Hepatocyte (in vitro differentiated cells): ENCODE results near the gene FBXW11. TPM values are rescaled to one million over a fixed set of nuclear protein-coding genes. Genes with fewer than 3 reads are reported as not detected.

Experiments used
- DNase-seq: peaks from one replicate; pipeline ENCODE4 v3.0.0-alpha.2; 2016; ENCODE audit warnings: low spot score
- H2AFZ ChIP-seq: fragments of 200-600 bp; sonication (generic); 2 replicates; pipeline ENCODE4 v1.6.0; 2016; ENCODE audit warnings: antibody characterized with exemption, mild to moderate bottlenecking
- H3K27ac ChIP-seq: fragments of 200-600 bp; sonication (generic); 2 replicates; pipeline ENCODE4 v1.5.1; 2016; ENCODE audit warnings: mild to moderate bottlenecking
- H3K27me3 ChIP-seq: fragments of 200-600 bp; sonication (generic); 2 replicates; pipeline ENCODE4 v1.6.1; 2016
- H3K36me3 ChIP-seq: fragments of 200-600 bp; sonication (generic); replicated peaks from 2 replicates; pipeline ENCODE4 v1.5.1; 2016; ENCODE audit warnings: low read depth; ENCODE audit not compliant: insufficient read depth
- H3K4me1 ChIP-seq: fragments of 200-600 bp; sonication (generic); 2 replicates; pipeline ENCODE4 v1.5.1; 2016; ENCODE audit warnings: mild to moderate bottlenecking, moderate library complexity; ENCODE audit not compliant: insufficient read depth
- H3K4me2 ChIP-seq: fragments of 200-600 bp; sonication (generic); 2 replicates; pipeline ENCODE4 v1.6.0; 2016
- H3K4me3 ChIP-seq: fragments of 200-600 bp; sonication (generic); 2 replicates; pipeline ENCODE4 v1.5.1; 2016; ENCODE audit warnings: mild to moderate bottlenecking
- H3K79me2 ChIP-seq: fragments of 200-600 bp; sonication (generic); 2 replicates; pipeline ENCODE4 v1.6.0; 2017; ENCODE audit warnings: mild to moderate bottlenecking
- H3K9me2 ChIP-seq: fragments of 200-600 bp; sonication (generic); replicated peaks from 2 replicates; pipeline ENCODE4 v1.6.0; 2017; ENCODE audit warnings: mild to moderate bottlenecking; ENCODE audit not compliant: insufficient read depth
- H3K9me3 ChIP-seq: fragments of 200-600 bp; sonication (generic); 2 replicates; pipeline ENCODE4 v1.5.1; 2016; ENCODE audit warnings: low read depth, mild to moderate bottlenecking
- H4K20me1 ChIP-seq: fragments of 200-600 bp; sonication (generic); 2 replicates; pipeline ENCODE4 v1.6.0; 2016; ENCODE audit warnings: mild to moderate bottlenecking; ENCODE audit not compliant: insufficient read depth, poor library complexity, severe bottlenecking
- EZH2 ChIP-seq: fragments of 200-600 bp; sonication (generic); IDR thresholded peaks from 2 replicates; pipeline ENCODE4 v1.6.1; 2016; ENCODE audit warnings: antibody characterized with exemption, mild to moderate bottlenecking, borderline replicate concordance
- EZH2phosphoT487 ChIP-seq: fragments of 200-600 bp; sonication (generic); IDR thresholded peaks from one replicate; pipeline ENCODE4 v1.6.1; 2018; ENCODE audit warnings: antibody characterized with exemption, mild to moderate bottlenecking, low read depth, moderate library complexity; ENCODE audit not compliant: unreplicated experiment, severe bottlenecking
- WGBS: methylation state at CpG from one replicate; pipeline ENCODE4 v1.1.6; 2016; ENCODE audit warnings: low lambda C conversion rate; ENCODE audit errors: missing lambda C conversion rate; 5-methylcytosine and 5-hydroxymethylcytosine counted together
- polyA plus RNA-seq: library from polyadenylated mRNA; unstranded; fragments of >200 nt; fragmentation: Nextera tagmentation; extraction: Ambion mirVana; gene quantifications from 2 replicates; pipeline ENCODE4 v1.2.1, GENCODE V29; 2016
- total RNA-seq: library from RNA; depleted of rRNA; stranded (reverse); fragments of >200 nt; gene quantifications from 2 replicates; pipeline ENCODE4 v1.2.3, GENCODE V29; 2014
- TF ChIP-seq, protein P1 (sequence below): fragments of 200-600 bp; sonication (generic); IDR thresholded peaks from 2 replicates; pipeline ENCODE4 v1.5.1; 2016; ENCODE audit warnings: antibody characterized with exemption, mild to moderate bottlenecking; ENCODE audit not compliant: poor library complexity

FBXW11 gene
- total and polyA plus RNA-seq, 2 experiments from 2014 or later = 38.0 to 73.4 TPM

DNA sequence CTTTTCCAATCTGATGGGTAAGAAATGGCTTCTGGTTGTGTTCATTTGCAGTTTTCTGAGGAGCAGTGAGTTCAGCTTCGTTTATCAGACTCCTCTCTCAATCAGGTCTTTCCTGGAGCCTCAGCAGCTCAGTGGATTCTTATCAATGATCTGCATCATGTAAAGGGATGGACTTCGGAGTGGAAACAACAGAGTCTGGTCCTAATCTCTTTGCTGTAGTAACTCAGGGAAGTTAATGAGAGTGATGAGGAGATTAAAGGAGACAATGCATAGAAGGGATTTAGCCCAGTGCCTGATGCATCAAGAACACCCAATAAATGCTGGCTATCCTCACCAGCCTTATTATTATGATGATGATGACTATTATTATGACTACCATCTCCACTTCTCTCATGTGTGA lies 173.7 kb downstream of the FBXW11 start:
- Histone ChIP-seq H3K9me3 (no peaks in the 10 kb centered on the region), H3K27me3 (no peaks in the 10 kb centered on the region), H3K36me3 (no peaks in the 10 kb centered on the region), H4K20me1 (no peaks in the 10 kb centered on the region), H2AFZ (no peak overlapping the region), H3K4me2 (no peak overlapping the region), H3K4me1 (no peaks in the 10 kb centered on the region), H3K27ac (no peak overlapping the region), H3K4me3 (no peak overlapping the region), H3K79me2 (no peaks in the 10 kb centered on the region), H3K9me2 (no peaks in the 10 kb centered on the region)
- no peak for DNase-seq
- TF ChIP-seq EZH2 = no peak
- no peak for TF ChIP-seq EZH2phosphoT487
- TF ChIP-seq, protein P1, sequence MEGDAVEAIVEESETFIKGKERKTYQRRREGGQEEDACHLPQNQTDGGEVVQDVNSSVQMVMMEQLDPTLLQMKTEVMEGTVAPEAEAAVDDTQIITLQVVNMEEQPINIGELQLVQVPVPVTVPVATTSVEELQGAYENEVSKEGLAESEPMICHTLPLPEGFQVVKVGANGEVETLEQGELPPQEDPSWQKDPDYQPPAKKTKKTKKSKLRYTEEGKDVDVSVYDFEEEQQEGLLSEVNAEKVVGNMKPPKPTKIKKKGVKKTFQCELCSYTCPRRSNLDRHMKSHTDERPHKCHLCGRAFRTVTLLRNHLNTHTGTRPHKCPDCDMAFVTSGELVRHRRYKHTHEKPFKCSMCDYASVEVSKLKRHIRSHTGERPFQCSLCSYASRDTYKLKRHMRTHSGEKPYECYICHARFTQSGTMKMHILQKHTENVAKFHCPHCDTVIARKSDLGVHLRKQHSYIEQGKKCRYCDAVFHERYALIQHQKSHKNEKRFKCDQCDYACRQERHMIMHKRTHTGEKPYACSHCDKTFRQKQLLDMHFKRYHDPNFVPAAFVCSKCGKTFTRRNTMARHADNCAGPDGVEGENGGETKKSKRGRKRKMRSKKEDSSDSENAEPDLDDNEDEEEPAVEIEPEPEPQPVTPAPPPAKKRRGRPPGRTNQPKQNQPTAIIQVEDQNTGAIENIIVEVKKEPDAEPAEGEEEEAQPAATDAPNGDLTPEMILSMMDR = no peak
- 21% methylated on average over 2 of the region's 2 CpGs for WGBS

DNA sequence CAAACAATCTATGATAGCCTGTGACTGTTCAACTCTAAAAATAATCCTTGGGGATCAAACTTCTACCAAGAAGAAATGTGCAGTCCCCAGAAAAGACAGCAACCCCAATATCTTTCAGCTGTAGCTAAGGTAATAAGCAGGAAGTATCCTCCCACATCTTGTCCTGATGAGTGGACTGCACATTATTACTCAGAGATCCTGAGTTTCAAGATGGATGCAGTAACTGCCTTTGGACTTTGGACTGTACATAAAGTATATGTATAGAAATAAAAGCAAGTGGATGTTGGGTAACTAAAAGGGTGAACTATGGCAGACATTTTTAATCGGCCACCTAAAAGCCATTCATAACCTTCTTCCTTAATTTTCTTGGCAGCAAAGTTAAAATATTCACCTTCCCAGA lies 175.8 kb downstream of the FBXW11 start:
- Histone ChIP-seq H2AFZ (no peak overlapping the region), H3K36me3 (no peaks in the 10 kb centered on the region), H4K20me1 (no peaks in the 10 kb centered on the region), H3K9me2 (no peaks in the 10 kb centered on the region), H3K4me2 (no peak overlapping the region), H3K27me3 (no peaks in the 10 kb centered on the region), H3K79me2 (no peaks in the 10 kb centered on the region), H3K9me3 (no peaks in the 10 kb centered on the region), H3K27ac (no peak overlapping the region), H3K4me3 (no peak overlapping the region), H3K4me1 (no peaks in the 10 kb centered on the region)
- DNase-seq = no peak
- WGBS = 95% methylated on average over 1 of the region's 1 CpG
- no peak for TF ChIP-seq EZH2
- no peak for TF ChIP-seq EZH2phosphoT487
- TF ChIP-seq, protein P1 = no peak

DNA sequence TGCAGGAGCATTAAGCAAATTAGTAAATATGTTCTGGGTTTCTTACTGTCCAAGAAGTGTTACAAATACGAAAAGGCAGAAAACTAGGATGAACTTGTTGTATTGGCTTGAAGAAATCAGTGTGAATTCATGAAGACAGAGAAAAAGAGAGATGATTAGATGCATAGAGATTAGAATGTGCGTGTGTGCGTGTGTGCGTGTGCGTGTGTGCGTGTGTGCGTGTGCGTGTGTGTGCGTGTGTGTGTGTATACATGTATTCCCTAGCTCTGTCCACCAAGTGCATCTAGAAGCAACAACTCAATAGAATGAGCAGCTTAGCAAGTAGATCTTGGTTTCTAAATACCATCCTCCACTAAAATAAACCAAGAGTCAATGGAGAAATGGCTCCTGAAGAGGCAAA lies 179.3 kb downstream of the FBXW11 start:
- WGBS = 97% methylated on average over 9 of the region's 9 CpGs
- no peak overlapping the region for H2AFZ ChIP-seq
- H3K4me3 ChIP-seq = no peak overlapping the region
- no peaks in the 10 kb centered on the region for H3K9me3 ChIP-seq
- H3K4me2 ChIP-seq = no peak overlapping the region
- H3K36me3 ChIP-seq = no peaks in the 10 kb centered on the region
- H3K4me1 ChIP-seq = no peaks in the 10 kb centered on the region
- TF ChIP-seq EZH2phosphoT487 = no peak
- no peak overlapping the region for H3K27ac ChIP-seq
- no peak for DNase-seq
- H3K79me2 ChIP-seq = no peaks in the 10 kb centered on the region
- H3K9me2 ChIP-seq = no peaks in the 10 kb centered on the region
- H4K20me1 ChIP-seq = no peaks in the 10 kb centered on the region
- H3K27me3 ChIP-seq = no peaks in the 10 kb centered on the region

DNA sequence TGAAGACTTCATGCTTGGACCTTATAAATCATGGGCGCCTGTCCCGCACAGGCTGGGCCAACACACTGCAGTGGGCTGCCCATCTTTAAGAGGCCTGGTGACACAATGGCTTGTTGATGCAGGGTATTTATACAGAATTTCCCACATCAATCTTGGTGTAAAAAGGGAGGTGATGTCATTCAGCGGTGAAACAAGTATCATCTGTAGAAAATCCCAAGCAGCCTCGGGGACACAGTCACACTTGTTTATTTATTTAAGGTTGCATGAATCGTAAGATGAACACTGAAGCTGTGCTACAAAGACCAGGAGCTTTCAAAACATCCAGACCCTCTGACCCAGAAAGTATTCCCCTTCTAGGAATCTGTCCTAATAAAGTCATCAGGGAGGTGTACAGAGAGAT lies 180.3 kb downstream of the FBXW11 start:
- H2AFZ ChIP-seq = no peak overlapping the region
- H3K36me3 ChIP-seq = no peaks in the 10 kb centered on the region
- 76% methylated on average over 5 of the region's 5 CpGs for WGBS
- no peaks in the 10 kb centered on the region for H3K9me3 ChIP-seq
- no peaks in the 10 kb centered on the region for H4K20me1 ChIP-seq
- no peak overlapping the region for H3K4me2 ChIP-seq
- TF ChIP-seq EZH2 = no peak
- H3K79me2 ChIP-seq = no peaks in the 10 kb centered on the region
- H3K27ac ChIP-seq = no peak overlapping the region
- no peaks in the 10 kb centered on the region for H3K9me2 ChIP-seq
- H3K4me1 ChIP-seq = no peaks in the 10 kb centered on the region
- DNase-seq = no peak
- H3K4me3 ChIP-seq = no peak overlapping the region
- no peaks in the 10 kb centered on the region for H3K27me3 ChIP-seq
